D721Med (cell line): ENCODE measurements around the gene GPR55.

Experiments used
- DNase-seq: peaks from one replicate; pipeline ENCODE4 v3.0.0; 2011; ENCODE audit warnings: low spot score; ENCODE audit not compliant: insufficient read length
- FAIRE-seq: peaks from 2 replicates; lab custom pipeline; 2011; peaks lifted over from hg19 to GRCh38; lab: Jason Lieb, UNC
- TF ChIP-seq, protein P1 (sequence below): IDR thresholded peaks from 2 replicates; pipeline ENCODE4 v1.5.1; 2012; ENCODE audit warnings: mild to moderate bottlenecking, control low read depth; ENCODE audit not compliant: insufficient read depth; ENCODE audit errors: missing control alignments

GPR55 gene

GRCh38 chr2:230967113-230967512 lies 42.1 kb upstream of the GPR55 start:
- FAIRE-seq (no peak), DNase-seq (no peak)
- TF ChIP-seq, protein P1, sequence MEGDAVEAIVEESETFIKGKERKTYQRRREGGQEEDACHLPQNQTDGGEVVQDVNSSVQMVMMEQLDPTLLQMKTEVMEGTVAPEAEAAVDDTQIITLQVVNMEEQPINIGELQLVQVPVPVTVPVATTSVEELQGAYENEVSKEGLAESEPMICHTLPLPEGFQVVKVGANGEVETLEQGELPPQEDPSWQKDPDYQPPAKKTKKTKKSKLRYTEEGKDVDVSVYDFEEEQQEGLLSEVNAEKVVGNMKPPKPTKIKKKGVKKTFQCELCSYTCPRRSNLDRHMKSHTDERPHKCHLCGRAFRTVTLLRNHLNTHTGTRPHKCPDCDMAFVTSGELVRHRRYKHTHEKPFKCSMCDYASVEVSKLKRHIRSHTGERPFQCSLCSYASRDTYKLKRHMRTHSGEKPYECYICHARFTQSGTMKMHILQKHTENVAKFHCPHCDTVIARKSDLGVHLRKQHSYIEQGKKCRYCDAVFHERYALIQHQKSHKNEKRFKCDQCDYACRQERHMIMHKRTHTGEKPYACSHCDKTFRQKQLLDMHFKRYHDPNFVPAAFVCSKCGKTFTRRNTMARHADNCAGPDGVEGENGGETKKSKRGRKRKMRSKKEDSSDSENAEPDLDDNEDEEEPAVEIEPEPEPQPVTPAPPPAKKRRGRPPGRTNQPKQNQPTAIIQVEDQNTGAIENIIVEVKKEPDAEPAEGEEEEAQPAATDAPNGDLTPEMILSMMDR: no peak

DNA sequence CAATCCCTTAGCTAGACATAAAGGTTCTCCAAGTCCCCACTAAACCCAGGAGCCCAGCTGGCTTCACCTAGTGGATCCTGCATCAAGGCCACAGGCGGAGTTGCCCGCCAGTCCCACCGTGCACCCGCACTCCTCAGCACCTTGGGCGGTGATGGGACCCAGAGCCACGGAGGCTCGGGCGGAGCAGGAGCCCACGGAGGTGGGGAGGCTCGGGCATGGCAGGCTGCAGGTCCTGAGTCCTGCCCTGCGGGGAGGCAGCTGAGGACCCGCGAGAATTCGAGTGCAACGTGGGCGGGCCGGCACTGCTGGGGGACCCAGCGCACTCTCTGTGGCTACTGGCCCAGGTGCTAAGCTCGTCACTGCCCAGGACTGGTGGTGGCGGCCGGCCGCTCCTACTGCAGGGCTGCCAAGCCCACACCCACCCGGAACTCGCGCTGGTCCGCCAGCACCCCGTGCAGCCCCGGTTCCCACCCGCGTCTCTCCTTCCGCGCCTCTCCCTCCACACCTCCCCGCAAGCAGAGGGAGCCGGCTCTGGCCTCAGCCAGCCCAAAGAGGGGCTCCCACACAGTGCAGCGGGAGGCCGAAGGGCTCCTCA lies 39.2 kb upstream of the GPR55 start:
- TF ChIP-seq, protein P1: no peak
- FAIRE-seq: no peak
- no peak for DNase-seq

- TF ChIP-seq, protein P1: no peak
- no peak for FAIRE-seq
- DNase-seq: no peak
These were observed 36.0 kb upstream of the GPR55 start for GRCh38 chr2:230961091-230961491.

DNA sequence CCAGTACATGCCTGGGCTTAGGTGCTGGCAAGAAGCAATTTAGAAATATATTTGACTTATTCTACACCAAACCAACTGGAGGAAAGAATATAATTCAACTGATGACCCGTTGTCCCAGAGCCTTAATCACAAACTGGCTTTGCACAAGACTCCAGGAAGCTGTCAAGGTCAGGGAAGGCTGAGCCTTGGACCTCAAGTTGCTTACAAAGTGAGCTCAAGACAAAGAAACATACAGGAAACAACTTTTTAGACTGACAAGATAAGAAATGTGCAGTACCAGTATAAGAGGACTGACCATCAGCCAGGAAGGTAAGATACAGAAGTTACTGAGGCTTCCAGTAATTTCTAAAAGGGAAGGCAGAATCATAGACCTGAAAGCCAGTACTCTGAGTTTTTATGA lies 35.0 kb upstream of the GPR55 start:
- TF ChIP-seq, protein P1: no peak
- FAIRE-seq (no peak), DNase-seq (no peak)

- TF ChIP-seq, protein P1: no peak
- FAIRE-seq: no peak
These were observed 34.0 kb upstream of the GPR55 start for GRCh38 chr2:230958820-230959756.

DNA sequence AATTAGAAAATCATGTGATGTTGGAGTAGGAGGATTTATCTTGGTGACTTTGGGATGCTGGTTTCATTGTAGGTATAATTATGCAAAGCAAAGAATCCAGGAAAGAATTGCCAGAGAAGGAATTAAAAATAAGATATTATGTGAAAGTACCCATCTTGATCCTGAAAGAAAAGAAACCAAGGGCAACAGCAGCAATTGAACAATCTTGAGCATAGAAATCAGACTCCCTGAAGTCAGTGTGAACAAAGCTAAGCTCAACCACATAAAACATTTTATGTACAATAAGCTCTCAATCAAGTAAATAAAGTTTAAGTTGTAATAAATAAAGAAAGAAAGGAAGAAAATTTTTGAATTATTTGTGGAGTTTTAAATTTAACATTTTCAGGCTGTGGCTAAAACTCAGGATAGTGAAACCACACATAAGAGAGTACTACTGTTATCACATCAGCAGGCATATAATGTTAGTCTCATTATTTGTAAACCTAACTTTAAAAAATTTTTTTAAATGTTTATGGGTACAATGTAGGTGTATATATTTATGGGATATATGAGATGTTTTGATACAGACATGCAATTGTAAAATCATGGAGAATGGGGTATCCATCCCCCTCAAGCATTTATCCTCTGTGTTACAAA lies 32.8 kb upstream of the GPR55 start:
- DNase-seq (no peak), FAIRE-seq (no peak)
- TF ChIP-seq, protein P1: no peak

More at GRCh38 chr2:230958820-230959756, 34.0 kb upstream of the GPR55 start:
- DNase-seq: no peak
